ENCODE measurements around the gene XRCC4. TPM values are rescaled to one million over a fixed set of nuclear protein-coding genes. Genes with fewer than 3 reads are reported as not detected.

Gene XRCC4
- total RNA-seq, 1 donor from 2014 or later, result 8.2 TPM

DNA sequence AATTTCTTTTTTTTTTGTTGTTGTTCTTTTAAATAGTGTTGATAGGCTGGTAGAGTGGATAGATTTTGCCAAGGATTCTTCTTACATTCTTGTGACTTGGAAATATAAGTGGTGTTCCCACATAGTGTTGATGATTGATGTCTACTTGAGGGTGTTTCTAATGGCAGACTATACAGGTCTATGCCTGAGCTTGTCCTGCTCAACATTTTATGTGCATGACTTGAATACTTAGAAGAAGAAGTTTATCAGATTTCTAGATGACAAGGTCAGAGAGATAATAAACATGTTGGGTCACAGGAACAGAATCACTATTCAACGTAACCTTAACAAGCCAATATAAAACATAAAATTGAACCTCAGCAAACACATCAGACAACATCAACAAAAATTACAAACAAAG is 24.2 kb downstream of the XRCC4 start:
- Mint-ChIP-seq H3K36me3 (ENCODE audit: low read depth) (no peaks in the 10 kb centered on the region), H3K4me3 (no peak overlapping the region), H3K27me3 (ENCODE audit: low read depth) (no peaks in the 10 kb centered on the region), H3K9me3 (no peaks in the 10 kb centered on the region), H3K27ac (ENCODE audit: unreplicated experiment) (no peak overlapping the region), H3K4me1 (peaks cover 12% of the 10 kb centered on the region)
- no peak for DNase-seq (ENCODE audit: low read depth, low spot score)
- TF ChIP-seq, protein P1, sequence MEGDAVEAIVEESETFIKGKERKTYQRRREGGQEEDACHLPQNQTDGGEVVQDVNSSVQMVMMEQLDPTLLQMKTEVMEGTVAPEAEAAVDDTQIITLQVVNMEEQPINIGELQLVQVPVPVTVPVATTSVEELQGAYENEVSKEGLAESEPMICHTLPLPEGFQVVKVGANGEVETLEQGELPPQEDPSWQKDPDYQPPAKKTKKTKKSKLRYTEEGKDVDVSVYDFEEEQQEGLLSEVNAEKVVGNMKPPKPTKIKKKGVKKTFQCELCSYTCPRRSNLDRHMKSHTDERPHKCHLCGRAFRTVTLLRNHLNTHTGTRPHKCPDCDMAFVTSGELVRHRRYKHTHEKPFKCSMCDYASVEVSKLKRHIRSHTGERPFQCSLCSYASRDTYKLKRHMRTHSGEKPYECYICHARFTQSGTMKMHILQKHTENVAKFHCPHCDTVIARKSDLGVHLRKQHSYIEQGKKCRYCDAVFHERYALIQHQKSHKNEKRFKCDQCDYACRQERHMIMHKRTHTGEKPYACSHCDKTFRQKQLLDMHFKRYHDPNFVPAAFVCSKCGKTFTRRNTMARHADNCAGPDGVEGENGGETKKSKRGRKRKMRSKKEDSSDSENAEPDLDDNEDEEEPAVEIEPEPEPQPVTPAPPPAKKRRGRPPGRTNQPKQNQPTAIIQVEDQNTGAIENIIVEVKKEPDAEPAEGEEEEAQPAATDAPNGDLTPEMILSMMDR (conservative IDR thresholded peaks at IDR 0.05), result no peak

DNA sequence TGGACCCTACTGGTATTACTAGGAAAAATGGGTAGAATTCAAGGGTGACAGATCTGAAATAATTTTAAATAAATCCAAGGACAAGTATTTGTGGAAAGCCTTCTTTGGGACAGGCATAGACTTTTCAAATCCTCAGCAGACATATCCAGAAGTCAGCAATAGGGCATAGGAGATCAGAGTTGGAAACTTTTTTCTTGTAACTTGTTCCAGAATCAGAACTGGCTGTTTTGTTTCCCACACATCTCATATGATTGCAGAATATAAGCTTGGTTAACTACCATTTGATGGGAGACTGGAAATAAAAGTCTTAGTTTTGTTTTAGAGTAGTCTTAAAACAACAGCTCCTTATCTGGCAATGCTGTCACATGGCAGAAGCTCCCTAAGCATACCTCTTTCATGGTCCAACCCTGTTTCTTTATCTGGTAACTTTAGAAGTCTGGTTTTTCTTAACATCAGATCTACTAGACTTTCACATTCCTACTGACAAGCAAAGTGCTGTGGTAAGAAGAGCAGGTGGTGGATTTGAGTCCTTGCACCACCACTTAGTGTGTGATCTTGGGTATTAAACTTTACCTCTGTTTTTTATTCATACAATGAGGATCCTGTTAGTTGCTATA is 25.1 kb downstream of the XRCC4 start:
- Mint-ChIP-seq H3K9me3 (no peaks in the 10 kb centered on the region), H3K4me1 (peaks cover 12% of the 10 kb centered on the region), H3K27me3 (ENCODE audit: low read depth) (no peaks in the 10 kb centered on the region), H3K4me3 (no peak overlapping the region), H3K27ac (ENCODE audit: unreplicated experiment) (no peak overlapping the region), H3K36me3 (ENCODE audit: low read depth) (no peaks in the 10 kb centered on the region)
- TF ChIP-seq, protein P1 (conservative IDR thresholded peaks at IDR 0.05), result no peak
- DNase-seq (ENCODE audit: low read depth, low spot score), result no peak

DNA sequence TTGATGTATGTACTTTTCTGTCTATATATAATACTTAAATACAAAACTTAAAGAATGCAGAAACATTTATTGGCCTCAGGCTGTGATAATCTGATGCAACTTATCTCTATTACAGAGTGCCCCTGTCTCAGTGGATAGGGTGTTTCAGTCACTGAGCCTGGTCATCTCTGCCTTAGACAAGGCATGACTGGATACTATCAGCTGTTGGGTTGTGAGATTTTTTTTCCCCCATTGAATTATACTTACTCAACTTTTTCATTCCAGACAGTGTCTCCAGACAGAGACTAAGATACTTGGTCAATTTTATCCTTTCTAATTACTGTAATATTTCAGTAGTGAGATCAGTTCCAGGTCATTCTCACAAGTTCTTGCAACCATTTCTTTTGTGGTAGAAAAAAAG is 26.7 kb downstream of the XRCC4 start:
- no peak overlapping the region for H3K4me3 Mint-ChIP-seq

GRCh38 chr5:83107692-83108420 is 30.5 kb downstream of the XRCC4 start:
- TF ChIP-seq, protein P1 (conservative IDR thresholded peaks at IDR 0.05), result no peak
- Mint-ChIP-seq H3K36me3 (ENCODE audit: low read depth) (peaks cover 9% of the 10 kb centered on the region), H3K27ac (ENCODE audit: unreplicated experiment) (no peak overlapping the region), H3K9me3 (peaks cover 8% of the 10 kb centered on the region), H3K4me1 (no peaks in the 10 kb centered on the region), H3K27me3 (ENCODE audit: low read depth) (no peaks in the 10 kb centered on the region), H3K4me3 (no peak overlapping the region)
- no peak for DNase-seq (ENCODE audit: low read depth, low spot score)

More for the DNA sequence above, 26.7 kb downstream of the XRCC4 start:
- DNase-seq (ENCODE audit: low read depth, low spot score), result no peak
- Mint-ChIP-seq H3K9me3 (no peaks in the 10 kb centered on the region), H3K27me3 (ENCODE audit: low read depth) (no peaks in the 10 kb centered on the region), H3K27ac (ENCODE audit: unreplicated experiment) (no peak overlapping the region), H3K36me3 (ENCODE audit: low read depth) (no peaks in the 10 kb centered on the region), H3K4me1 (peaks cover 9% of the 10 kb centered on the region)
- TF ChIP-seq, protein P1 (conservative IDR thresholded peaks at IDR 0.05), result no peak

DNA sequence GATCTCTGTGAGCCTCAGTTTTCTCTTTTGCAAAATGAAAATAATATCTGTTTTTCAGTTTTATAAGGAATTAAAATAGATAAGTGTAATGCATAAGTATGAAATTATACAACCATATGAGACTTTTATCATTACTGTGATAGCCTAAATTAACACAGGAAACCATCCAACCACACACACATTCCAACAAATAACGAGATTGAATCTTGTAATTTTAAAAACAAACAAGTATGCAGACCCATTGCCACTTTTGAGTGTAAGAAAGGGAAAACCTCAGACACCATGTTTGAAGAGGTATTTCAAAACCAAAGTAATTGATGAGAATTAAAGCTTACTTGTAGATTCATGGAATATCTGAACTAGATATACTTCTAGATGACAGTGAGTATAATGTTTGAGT is 32.0 kb downstream of the XRCC4 start:
- no peak for DNase-seq (ENCODE audit: low read depth, low spot score)
- Mint-ChIP-seq H3K36me3 (ENCODE audit: low read depth) (peaks cover 16% of the 10 kb centered on the region), H3K4me3 (no peak overlapping the region), H3K9me3 (peaks cover 12% of the 10 kb centered on the region), H3K27me3 (ENCODE audit: low read depth) (no peaks in the 10 kb centered on the region), H3K27ac (ENCODE audit: unreplicated experiment) (no peak overlapping the region), H3K4me1 (no peaks in the 10 kb centered on the region)
- TF ChIP-seq, protein P1 (conservative IDR thresholded peaks at IDR 0.05), result no peak

Data from neural crest cell (in vitro differentiated cells).